Liver (tissue), 9 donors: ENCODE measurements around the gene UBE2F. TPM values are rescaled to one million over a fixed set of nuclear protein-coding genes. Genes with fewer than 3 reads are reported as not detected.

Source experiments
- DNase-seq: peaks from one replicate; pipeline ENCODE4 v3.0.0-alpha.2; 2017; ENCODE audit warnings: low spot score
- H3K27ac ChIP-seq, 2 donors: one replicate each; pipeline ENCODE4 v1.7.0; 2013; ENCODE audit warnings: inconsistent platforms in 2 of 2, low read length in 2 of 2, control low read depth in 1 of 2, low read depth in 1 of 2, mild to moderate bottlenecking in 1 of 2
- H3K27me3 ChIP-seq, 4 donors: one replicate each; pipeline versions ENCODE4 v1.6.1 to v1.7.0; 2013; ENCODE audit warnings: low read length in 3 of 4, inconsistent platforms in 1 of 4, mild to moderate bottlenecking in 1 of 4, moderate library complexity in 1 of 4; ENCODE audit not compliant: control insufficient read depth in 4 of 4, insufficient read depth in 4 of 4
- H3K36me3 ChIP-seq, 4 donors: one replicate each; pipeline versions ENCODE4 v1.6.1 to v1.7.0; 2013; ENCODE audit warnings: low read length in 3 of 4, mild to moderate bottlenecking in 3 of 4, low read depth in 1 of 4, moderate library complexity in 1 of 4; ENCODE audit not compliant: control insufficient read depth in 4 of 4, insufficient read depth in 3 of 4
- H3K4me1 ChIP-seq, 4 donors: one replicate each; pipeline versions ENCODE4 v1.6.1 to v1.7.0; 2013; ENCODE audit warnings: low read length in 3 of 4, mild to moderate bottlenecking in 3 of 4, moderate library complexity in 1 of 4; ENCODE audit not compliant: control insufficient read depth in 4 of 4, insufficient read depth in 4 of 4
- H3K4me3 ChIP-seq, 3 donors: one replicate each; pipeline versions ENCODE4 v1.6.1 to v1.7.0; 2013; ENCODE audit warnings: low read length in 3 of 3, control low read depth in 1 of 3, low read depth in 1 of 3, mild to moderate bottlenecking in 1 of 3
- H3K9ac ChIP-seq, 2 donors: one replicate each; pipeline ENCODE4 v1.7.0; 2013; ENCODE audit warnings: low read length in 2 of 2, mild to moderate bottlenecking in 2 of 2, moderate library complexity in 2 of 2, control low read depth in 1 of 2, low read depth in 1 of 2
- H3K9me3 ChIP-seq, 4 donors: one replicate each; pipeline versions ENCODE4 v1.6.1 to v1.7.0; 2013; ENCODE audit warnings: low read length in 3 of 4; ENCODE audit not compliant: control insufficient read depth in 4 of 4
- ATF3 ChIP-seq: IDR thresholded peaks from 2 replicates; pipeline ENCODE4 v1.6.1; 2016; ENCODE audit warnings: antibody characterized with exemption
- CTCF ChIP-seq: fragments of 150-350 bp; IDR thresholded peaks from 2 replicates; pipeline ENCODE4 v1.5.1; 2017; ENCODE audit warnings: improper control_type of control experiment, low read depth, low read length; ENCODE audit not compliant: missing input control
- EGR1 ChIP-seq, 2 donors: IDR thresholded peaks; 2 replicates each; pipeline ENCODE4 v1.6.1; 2016 to 2018; ENCODE audit warnings: antibody characterized with exemption in 2 of 2, low read depth in 2 of 2
- FOXA1 ChIP-seq: IDR thresholded peaks from 2 replicates; pipeline ENCODE4 v1.6.1; 2016; ENCODE audit warnings: antibody characterized with exemption
- FOXA2 ChIP-seq: IDR thresholded peaks from 2 replicates; pipeline ENCODE4 v1.6.1; 2016; ENCODE audit warnings: antibody characterized with exemption
- GABPA ChIP-seq, 2 donors: IDR thresholded peaks in 1 of 2; conservative IDR thresholded peaks in 1 of 2; 2 replicates each; pipeline ENCODE4 v1.6.1; 2016; ENCODE audit warnings: antibody characterized with exemption in 2 of 2, mild to moderate bottlenecking in 1 of 2, moderate library complexity in 1 of 2
- HNF4A ChIP-seq, 2 donors: conservative IDR thresholded peaks; 2 replicates each; pipeline ENCODE4 v1.6.1; 2016; ENCODE audit warnings: antibody characterized with exemption in 2 of 2, mild to moderate bottlenecking in 2 of 2
- HNF4G ChIP-seq: IDR thresholded peaks from 2 replicates; pipeline ENCODE4 v1.6.1; 2016; ENCODE audit warnings: antibody characterized with exemption
- JUND ChIP-seq, 2 donors: IDR thresholded peaks; 2 replicates each; pipeline ENCODE4 v1.6.1; 2016; ENCODE audit warnings: antibody characterized with exemption in 2 of 2
- MAX ChIP-seq: IDR thresholded peaks from 2 replicates; pipeline ENCODE4 v1.6.1; 2016; ENCODE audit warnings: antibody characterized with exemption
- NR2F2 ChIP-seq: IDR thresholded peaks from 2 replicates; pipeline ENCODE4 v1.6.1; 2016; ENCODE audit warnings: antibody characterized with exemption
- RAD21 ChIP-seq, 2 donors: IDR thresholded peaks; 2 replicates each; pipeline ENCODE4 v1.6.1; 2016; ENCODE audit warnings: antibody characterized with exemption in 2 of 2, mild to moderate bottlenecking in 2 of 2
- REST ChIP-seq: IDR thresholded peaks from 2 replicates; pipeline ENCODE4 v1.6.1; 2016; ENCODE audit warnings: antibody characterized with exemption, mild to moderate bottlenecking
- RXRA ChIP-seq, 2 donors: IDR thresholded peaks; 2 replicates each; pipeline ENCODE4 v1.6.1; 2017 to 2018; ENCODE audit warnings: antibody characterized with exemption in 2 of 2, mild to moderate bottlenecking in 1 of 2
- SP1 ChIP-seq: IDR thresholded peaks from 2 replicates; pipeline ENCODE4 v1.6.1; 2018; ENCODE audit warnings: antibody characterized with exemption, mild to moderate bottlenecking
- TAF1 ChIP-seq: conservative IDR thresholded peaks from 2 replicates; pipeline ENCODE4 v1.6.1; 2016; ENCODE audit warnings: antibody characterized with exemption, mild to moderate bottlenecking
- YY1 ChIP-seq: IDR thresholded peaks from 2 replicates; pipeline ENCODE4 v1.6.1; 2016; ENCODE audit warnings: antibody characterized with exemption, mild to moderate bottlenecking
- ZBTB33 ChIP-seq: IDR thresholded peaks from 2 replicates; pipeline ENCODE4 v1.6.1; 2016; ENCODE audit warnings: antibody characterized with exemption
- whole genome bisulfite sequencing: extraction: QIAGEN DNeasy Blood & Tissue Kit; methylation state at CpG from one replicate; pipeline ENCODE4 v1.1.7; 2013; 5-methylcytosine and 5-hydroxymethylcytosine counted together
- polyA plus RNA-seq, 2 donors: library from polyadenylated mRNA; stranded (reverse) in 1 of 2; unstranded in 1 of 2; fragments of 200-250 nt in 1 of 2; fragments of >200 nt in 1 of 2; fragmentation: Nextera tagmentation in 1 of 2; extraction: Ambion mirVana in 1 of 2; gene quantifications; one replicate each; pipeline versions ENCODE4 v1.2.1 to v1.2.3, GENCODE V29; 2013 to 2015
- total RNA-seq, 2 donors: library from RNA; depleted of rRNA; stranded (reverse); fragments of >200 nt; gene quantifications; one replicate each; pipeline ENCODE4 v1.2.3, GENCODE V29; 2014
- donor health status: healthy.
- donor health status: healthy.
- donor health status: healthy.
- donor health status: healthy.
- donor health status: healthy.

Gene UBE2F
- total and polyA plus RNA-seq, 4 donors = 30.5 to 55.3 (median 32.1) TPM

- TF ChIP-seq SP1 = no peak
- TF ChIP-seq RAD21 (IDR thresholded peaks at IDR 0.05) = peak; percentile 62 to 80
- TF ChIP-seq YY1 = no peak
- no peak for TF ChIP-seq ZBTB33
Observed at GRCh38 chr2:237923481-237924163, 43.2 kb upstream of the UBE2F start (continued).

- H3K36me3 ChIP-seq = no peaks in the 10 kb centered on the region
- no peak overlapping the region for H3K27ac ChIP-seq
- no peak for DNase-seq
- no peaks in the 10 kb centered on the region for H3K9me3 ChIP-seq
- TF ChIP-seq RAD21 (IDR thresholded peaks at IDR 0.05) (no peak), MAX (no peak), HNF4G (no peak), CTCF (no peak), NR2F2 (no peak), ZBTB33 (no peak), EGR1 (IDR thresholded peaks at IDR 0.05; ENCODE audit: low read depth in 2 of 2) (no peak), HNF4A (conservative IDR thresholded peaks at IDR 0.05) (no peak), GABPA (IDR thresholded peaks at IDR 0.05 in 1 of 2, conservative IDR thresholded peaks at IDR 0.05 in 1 of 2) (no peak), FOXA2 (no peak), REST (no peak), TAF1 (no peak), ATF3 (no peak), YY1 (no peak), RXRA (IDR thresholded peaks at IDR 0.05) (no peak), JUND (IDR thresholded peaks at IDR 0.05) (no peak), SP1 (no peak), FOXA1 (no peak)
- H3K4me1 ChIP-seq = peaks cover 0 to 2% (median 0%) of the 10 kb centered on the region in 4 donors
- WGBS = 96% methylated on average over 14 of the region's 14 CpGs
- H3K9ac ChIP-seq = no peak overlapping the region
- H3K27me3 ChIP-seq = no peaks in the 10 kb centered on the region
- no peak overlapping the region for H3K4me3 ChIP-seq
Observed at GRCh38 chr2:237924164-237924534, 42.7 kb upstream of the UBE2F start.
